ENCODE measurements around the gene ADCY5. TPM values are rescaled to one million over a fixed set of nuclear protein-coding genes. Genes with fewer than 3 reads are reported as not detected.

ADCY5 gene
- total and polyA plus RNA-seq, 4 donors: 0.74 to 6.6 (median 2.9) TPM

DNA sequence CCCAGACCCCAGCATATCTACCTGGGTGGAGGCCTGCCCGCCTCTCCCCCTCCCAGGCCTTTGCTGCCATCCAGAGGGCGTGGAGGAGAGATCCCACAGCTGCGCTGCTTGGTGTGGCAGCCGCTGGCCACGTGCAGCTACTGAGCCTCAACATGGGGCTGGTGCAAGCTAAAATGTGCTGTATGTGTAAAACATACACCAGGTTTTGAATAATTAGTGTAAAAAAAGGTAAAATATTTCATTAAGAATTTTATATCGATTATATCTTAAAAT lies 151.3 kb downstream of the ADCY5 start:
- no peak for DNase-seq (ENCODE audit: low spot score)
- Histone ChIP-seq H3K4me1 (ENCODE audit: control insufficient read depth in 4 of 4, insufficient read depth in 4 of 4, low read length in 3 of 4) (no peaks in the 10 kb centered on the region), H3K4me3 (ENCODE audit: low read depth in 1 of 3, low read length in 3 of 3) (no peak overlapping the region), H3K27ac (ENCODE audit: low read depth in 1 of 2, low read length in 2 of 2) (no peak overlapping the region), H3K36me3 (ENCODE audit: control insufficient read depth in 4 of 4, insufficient read depth in 3 of 4, low read depth in 1 of 4, low read length in 3 of 4) (peaks cover 0 to 3% (median 0%) of the 10 kb centered on the region in 4 donors), H3K9me3 (ENCODE audit: control insufficient read depth in 4 of 4, low read length in 3 of 4) (no peaks in the 10 kb centered on the region), H3K9ac (ENCODE audit: low read depth in 1 of 2, low read length in 2 of 2) (no peak overlapping the region), H3K27me3 (ENCODE audit: control insufficient read depth in 4 of 4, insufficient read depth in 4 of 4, low read length in 3 of 4) (no peaks in the 10 kb centered on the region)
- 90% methylated on average over 6 of the region's 6 CpGs for WGBS
- TF ChIP-seq HNF4A (conservative IDR thresholded peaks at IDR 0.05) (no peak), RAD21 (IDR thresholded peaks at IDR 0.05) (no peak), YY1 (IDR thresholded peaks at IDR 0.05) (no peak), NR2F2 (IDR thresholded peaks at IDR 0.05) (no peak)
- TF ChIP-seq, protein P1, sequence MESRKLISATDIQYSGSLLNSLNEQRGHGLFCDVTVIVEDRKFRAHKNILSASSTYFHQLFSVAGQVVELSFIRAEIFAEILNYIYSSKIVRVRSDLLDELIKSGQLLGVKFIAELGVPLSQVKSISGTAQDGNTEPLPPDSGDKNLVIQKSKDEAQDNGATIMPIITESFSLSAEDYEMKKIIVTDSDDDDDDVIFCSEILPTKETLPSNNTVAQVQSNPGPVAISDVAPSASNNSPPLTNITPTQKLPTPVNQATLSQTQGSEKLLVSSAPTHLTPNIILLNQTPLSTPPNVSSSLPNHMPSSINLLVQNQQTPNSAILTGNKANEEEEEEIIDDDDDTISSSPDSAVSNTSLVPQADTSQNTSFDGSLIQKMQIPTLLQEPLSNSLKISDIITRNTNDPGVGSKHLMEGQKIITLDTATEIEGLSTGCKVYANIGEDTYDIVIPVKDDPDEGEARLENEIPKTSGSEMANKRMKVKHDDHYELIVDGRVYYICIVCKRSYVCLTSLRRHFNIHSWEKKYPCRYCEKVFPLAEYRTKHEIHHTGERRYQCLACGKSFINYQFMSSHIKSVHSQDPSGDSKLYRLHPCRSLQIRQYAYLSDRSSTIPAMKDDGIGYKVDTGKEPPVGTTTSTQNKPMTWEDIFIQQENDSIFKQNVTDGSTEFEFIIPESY (IDR thresholded peaks at IDR 0.05): no peak
- TF ChIP-seq, protein P2, sequence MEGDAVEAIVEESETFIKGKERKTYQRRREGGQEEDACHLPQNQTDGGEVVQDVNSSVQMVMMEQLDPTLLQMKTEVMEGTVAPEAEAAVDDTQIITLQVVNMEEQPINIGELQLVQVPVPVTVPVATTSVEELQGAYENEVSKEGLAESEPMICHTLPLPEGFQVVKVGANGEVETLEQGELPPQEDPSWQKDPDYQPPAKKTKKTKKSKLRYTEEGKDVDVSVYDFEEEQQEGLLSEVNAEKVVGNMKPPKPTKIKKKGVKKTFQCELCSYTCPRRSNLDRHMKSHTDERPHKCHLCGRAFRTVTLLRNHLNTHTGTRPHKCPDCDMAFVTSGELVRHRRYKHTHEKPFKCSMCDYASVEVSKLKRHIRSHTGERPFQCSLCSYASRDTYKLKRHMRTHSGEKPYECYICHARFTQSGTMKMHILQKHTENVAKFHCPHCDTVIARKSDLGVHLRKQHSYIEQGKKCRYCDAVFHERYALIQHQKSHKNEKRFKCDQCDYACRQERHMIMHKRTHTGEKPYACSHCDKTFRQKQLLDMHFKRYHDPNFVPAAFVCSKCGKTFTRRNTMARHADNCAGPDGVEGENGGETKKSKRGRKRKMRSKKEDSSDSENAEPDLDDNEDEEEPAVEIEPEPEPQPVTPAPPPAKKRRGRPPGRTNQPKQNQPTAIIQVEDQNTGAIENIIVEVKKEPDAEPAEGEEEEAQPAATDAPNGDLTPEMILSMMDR (IDR thresholded peaks at IDR 0.05; ENCODE audit: low read depth, low read length, missing input control): no peak

DNA sequence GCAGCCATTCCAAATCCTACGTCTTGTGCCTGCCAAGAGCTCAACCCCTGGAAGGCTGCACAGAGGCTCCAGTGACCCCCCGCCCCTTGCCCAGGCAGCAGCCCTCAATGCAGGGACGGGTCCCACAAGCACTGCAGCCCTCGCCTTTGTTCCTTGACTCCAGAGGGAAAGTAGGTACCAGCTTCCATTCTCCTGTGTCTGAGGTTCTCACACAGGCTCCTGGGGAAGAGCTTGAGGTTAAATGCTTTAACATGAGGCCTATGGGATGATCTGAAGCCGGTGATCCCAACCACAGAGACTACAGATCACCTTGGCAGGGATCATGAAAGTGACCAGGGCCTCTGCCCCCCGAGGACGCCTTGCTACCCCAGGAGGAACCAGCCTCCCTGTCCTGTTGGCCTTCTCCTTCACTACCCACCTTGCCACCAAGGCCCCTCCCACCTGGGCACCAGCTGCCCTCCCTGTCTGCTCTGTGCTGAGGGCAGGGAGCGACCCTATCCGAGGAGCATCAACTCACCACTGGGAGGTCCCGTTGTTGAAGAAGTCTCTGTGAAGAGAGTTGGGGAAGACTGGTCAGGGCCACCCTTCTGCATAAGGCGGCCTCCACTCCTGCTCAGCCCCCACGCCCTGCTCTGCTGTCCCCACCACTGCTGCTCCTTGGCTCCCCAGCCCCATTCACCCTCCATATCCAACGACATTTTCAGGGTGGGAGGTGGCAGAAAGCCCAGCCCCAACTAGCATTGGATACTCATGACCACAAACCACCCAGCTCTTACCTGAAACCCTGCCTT lies 151.9 kb downstream of the ADCY5 start:
- WGBS: 88% methylated on average over 13 of the region's 13 CpGs
- TF ChIP-seq, protein P3, sequence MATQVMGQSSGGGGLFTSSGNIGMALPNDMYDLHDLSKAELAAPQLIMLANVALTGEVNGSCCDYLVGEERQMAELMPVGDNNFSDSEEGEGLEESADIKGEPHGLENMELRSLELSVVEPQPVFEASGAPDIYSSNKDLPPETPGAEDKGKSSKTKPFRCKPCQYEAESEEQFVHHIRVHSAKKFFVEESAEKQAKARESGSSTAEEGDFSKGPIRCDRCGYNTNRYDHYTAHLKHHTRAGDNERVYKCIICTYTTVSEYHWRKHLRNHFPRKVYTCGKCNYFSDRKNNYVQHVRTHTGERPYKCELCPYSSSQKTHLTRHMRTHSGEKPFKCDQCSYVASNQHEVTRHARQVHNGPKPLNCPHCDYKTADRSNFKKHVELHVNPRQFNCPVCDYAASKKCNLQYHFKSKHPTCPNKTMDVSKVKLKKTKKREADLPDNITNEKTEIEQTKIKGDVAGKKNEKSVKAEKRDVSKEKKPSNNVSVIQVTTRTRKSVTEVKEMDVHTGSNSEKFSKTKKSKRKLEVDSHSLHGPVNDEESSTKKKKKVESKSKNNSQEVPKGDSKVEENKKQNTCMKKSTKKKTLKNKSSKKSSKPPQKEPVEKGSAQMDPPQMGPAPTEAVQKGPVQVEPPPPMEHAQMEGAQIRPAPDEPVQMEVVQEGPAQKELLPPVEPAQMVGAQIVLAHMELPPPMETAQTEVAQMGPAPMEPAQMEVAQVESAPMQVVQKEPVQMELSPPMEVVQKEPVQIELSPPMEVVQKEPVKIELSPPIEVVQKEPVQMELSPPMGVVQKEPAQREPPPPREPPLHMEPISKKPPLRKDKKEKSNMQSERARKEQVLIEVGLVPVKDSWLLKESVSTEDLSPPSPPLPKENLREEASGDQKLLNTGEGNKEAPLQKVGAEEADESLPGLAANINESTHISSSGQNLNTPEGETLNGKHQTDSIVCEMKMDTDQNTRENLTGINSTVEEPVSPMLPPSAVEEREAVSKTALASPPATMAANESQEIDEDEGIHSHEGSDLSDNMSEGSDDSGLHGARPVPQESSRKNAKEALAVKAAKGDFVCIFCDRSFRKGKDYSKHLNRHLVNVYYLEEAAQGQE (IDR thresholded peaks at IDR 0.05): no peak
- TF ChIP-seq RAD21 (IDR thresholded peaks at IDR 0.05) (no peak), GABPA (IDR thresholded peaks at IDR 0.05 in 1 of 2, conservative IDR thresholded peaks at IDR 0.05 in 1 of 2) (no peak), JUND (IDR thresholded peaks at IDR 0.05) (no peak)
- TF ChIP-seq, protein P2 (IDR thresholded peaks at IDR 0.05; ENCODE audit: low read depth, low read length, missing input control): no peak
- TF ChIP-seq, protein P1 (IDR thresholded peaks at IDR 0.05): no peak
- Histone ChIP-seq H3K9me3 (ENCODE audit: control insufficient read depth in 4 of 4, low read length in 3 of 4) (no peaks in the 10 kb centered on the region), H3K27me3 (ENCODE audit: control insufficient read depth in 4 of 4, insufficient read depth in 4 of 4, low read length in 3 of 4) (no peaks in the 10 kb centered on the region), H3K9ac (ENCODE audit: low read depth in 1 of 2, low read length in 2 of 2) (no peak overlapping the region), H3K4me3 (ENCODE audit: low read depth in 1 of 3, low read length in 3 of 3) (no peak overlapping the region), H3K27ac (ENCODE audit: low read depth in 1 of 2, low read length in 2 of 2) (no peak overlapping the region), H3K4me1 (ENCODE audit: control insufficient read depth in 4 of 4, insufficient read depth in 4 of 4, low read length in 3 of 4) (no peaks in the 10 kb centered on the region), H3K36me3 (ENCODE audit: control insufficient read depth in 4 of 4, insufficient read depth in 3 of 4, low read depth in 1 of 4, low read length in 3 of 4) (no peaks in the 10 kb centered on the region)
- no peak for DNase-seq (ENCODE audit: low spot score)

Measured in liver (tissue), 9 donors.